CD14-positive monocyte (primary cell): ENCODE measurements around the gene PPM1G. TPM values are rescaled to one million over a fixed set of nuclear protein-coding genes. Genes with fewer than 3 reads are reported as not detected.
A peak's percentile ranks its signal among the peaks of the same experiment; 100 is the strongest.

Experiments used
- DNase-seq, 3 donors: peaks; one replicate each; pipeline ENCODE4 v3.0.0-alpha.2; 2011 to 2022
- H2AFZ ChIP-seq: 2 replicates; pipeline ENCODE4 v1.6.0; 2012; ENCODE audit warnings: mild to moderate bottlenecking, low read depth, low read length, inconsistent platforms; ENCODE audit not compliant: insufficient read depth, poor library complexity, severe bottlenecking
- H3K27ac ChIP-seq, 2 donors: 1 replicate in 1 of 2; 2 replicates in 1 of 2; pipeline ENCODE4 v1.5.1; 2012 to 2013; ENCODE audit warnings: low read length in 2 of 2, control low read depth in 1 of 2, inconsistent platforms in 1 of 2, low read depth in 1 of 2, mild to moderate bottlenecking in 1 of 2
- H3K27me3 ChIP-seq, 2 donors: one replicate each; pipeline versions ENCODE4 v1.6.0 to v1.6.1; 2011 to 2013; ENCODE audit warnings: low read length in 2 of 2; ENCODE audit not compliant: control insufficient read depth in 2 of 2, insufficient read depth in 2 of 2
- H3K36me3 ChIP-seq, 2 donors: replicated peaks in 1 of 2; 1 replicate in 1 of 2; 2 replicates in 1 of 2; pipeline versions ENCODE4 v1.5.1 to v1.6.1; 2012 to 2013; ENCODE audit warnings: low read length in 2 of 2, control low read depth in 1 of 2, inconsistent platforms in 1 of 2, mild to moderate bottlenecking in 1 of 2; ENCODE audit not compliant: insufficient read depth in 2 of 2, control insufficient read depth in 1 of 2
- H3K4me1 ChIP-seq, 2 donors: 1 replicate in 1 of 2; 2 replicates in 1 of 2; pipeline versions ENCODE4 v1.5.1 to v1.6.1; 2012 to 2013; ENCODE audit warnings: low read length in 2 of 2, control low read depth in 1 of 2, inconsistent platforms in 1 of 2, mild to moderate bottlenecking in 1 of 2, moderate library complexity in 1 of 2; ENCODE audit not compliant: insufficient read depth in 2 of 2, control insufficient read depth in 1 of 2
- H3K4me2 ChIP-seq: replicated peaks from 2 replicates; pipeline ENCODE3; 2012; ENCODE audit warnings: low read length, moderate library complexity, mild to moderate bottlenecking; ENCODE audit not compliant: poor library complexity, severe bottlenecking; ENCODE audit errors: extremely low read depth
- H3K4me3 ChIP-seq, 3 experiments: fragments of 200-600 bp in 1 of 3; sonication (generic) in 1 of 3; replicated peaks in 1 of 3; 1 replicate in 2 of 3; 2 replicates in 1 of 3; pipeline ENCODE4 v1.5.1; 2011 to 2013; ENCODE audit warnings: low read length in 3 of 3, mild to moderate bottlenecking in 3 of 3, control low read depth in 2 of 3, low read depth in 2 of 3, inconsistent platforms in 1 of 3, moderate library complexity in 1 of 3
- H3K79me2 ChIP-seq: 2 replicates; pipeline ENCODE4 v1.6.0; 2012; ENCODE audit warnings: mild to moderate bottlenecking, control low read depth, inconsistent platforms, low read length, moderate library complexity; ENCODE audit not compliant: insufficient read depth
- H3K9ac ChIP-seq: 2 replicates; pipeline ENCODE4 v1.6.0; 2017; ENCODE audit warnings: low read length, mild to moderate bottlenecking; ENCODE audit not compliant: insufficient read depth, poor library complexity, severe bottlenecking
- H3K9me3 ChIP-seq, 2 donors: replicated peaks in 1 of 2; 1 replicate in 1 of 2; 2 replicates in 1 of 2; pipeline versions ENCODE4 v1.5.1 to v1.6.1; 2012 to 2013; ENCODE audit warnings: low read length in 2 of 2, control low read depth in 1 of 2; ENCODE audit not compliant: control insufficient read depth in 1 of 2, insufficient read depth in 1 of 2
- H4K20me1 ChIP-seq: 2 replicates; pipeline ENCODE4 v1.6.0; 2012; ENCODE audit warnings: mild to moderate bottlenecking, low read length, control low read depth, moderate library complexity; ENCODE audit not compliant: insufficient read depth
- H3K27ac Mint-ChIP-seq, 7 donors: one replicate each; pipeline ENCODE4 v1.8.0; 2020; ENCODE audit warnings: mild to moderate bottlenecking in 7 of 7, mixed read lengths in 7 of 7, moderate library complexity in 6 of 7, inconsistent platforms in 2 of 7
- H3K27me3 Mint-ChIP-seq, 3 donors: one replicate each; pipeline ENCODE4 v1.8.0; 2021 to 2022; ENCODE audit warnings: low read depth in 3 of 3, mild to moderate bottlenecking in 3 of 3, mixed read lengths in 3 of 3, moderate library complexity in 3 of 3, inconsistent platforms in 1 of 3
- H3K36me3 Mint-ChIP-seq, 2 donors: one replicate each; pipeline ENCODE4 v1.8.0; 2020; ENCODE audit warnings: mixed read lengths in 2 of 2, inconsistent platforms in 1 of 2, mild to moderate bottlenecking in 1 of 2
- H3K4me1 Mint-ChIP-seq: one replicate; pipeline ENCODE4 v1.8.0; 2020; ENCODE audit warnings: mild to moderate bottlenecking, mixed read lengths
- H3K4me3 Mint-ChIP-seq, 2 donors: one replicate each; pipeline ENCODE4 v1.8.0; 2020; ENCODE audit warnings: mild to moderate bottlenecking in 2 of 2, mixed read lengths in 2 of 2, moderate library complexity in 1 of 2
- H3K9me3 Mint-ChIP-seq, 7 donors: one replicate each; pipeline ENCODE4 v1.8.0; 2020 to 2022; ENCODE audit warnings: mixed read lengths in 7 of 7, mild to moderate bottlenecking in 6 of 7, moderate library complexity in 6 of 7, inconsistent platforms in 2 of 7
- CTCF ChIP-seq: fragments of 200-600 bp; IDR thresholded peaks from one replicate; pipeline ENCODE4 v1.8.0; 2022; ENCODE audit warnings: antibody characterized with exemption, mild to moderate bottlenecking
- WGBS: methylation state at CpG from one replicate; pipeline ENCODE4 v1.1.5; 2013; ENCODE audit warnings: missing lambda C conversion rate; ENCODE audit not compliant: insufficient coverage; 5-methylcytosine and 5-hydroxymethylcytosine counted together
- intact Hi-C, 2 donors: fragments of 100-400 bp; cut with micrococcal nuclease; formaldehyde crosslinking; loops; one replicate each; pipeline versions ENCODE4 v1.15.0 to v1.15.1; 2023
- polyA minus RNA-seq: library from RNA; depleted of rRNA, polyadenylated mRNA; stranded (reverse); fragments of >200 nt; gene quantifications from 2 replicates; pipeline ENCODE4 v1.2.3, GENCODE V29; 2012
- polyA plus RNA-seq, 3 donors: library from polyadenylated mRNA; depleted of rRNA in 1 of 3; unstranded in 2 of 3; stranded (reverse) in 1 of 3; fragments of 300-500 nt in 2 of 3; fragments of >200 nt in 1 of 3; fragmentation: Illumina TruSeq in 2 of 3; gene quantifications; 1 replicate in 2 of 3; 2 replicates in 1 of 3; pipeline ENCODE4 v1.2.3, GENCODE V29; 2012 to 2021
- total RNA-seq, 12 experiments: library from RNA in 1 of 12; stranded (reverse) in 1 of 12; fragments of 120-200 nt in 1 of 12; gene quantifications; one replicate each; pipeline ENCODE4 v1.2.4 and lab custom pipeline; 2013 to 2026; ENCODE audit warnings: mixed read lengths in 6 of 12, inconsistent platforms in 1 of 12

PPM1G gene, protein sequence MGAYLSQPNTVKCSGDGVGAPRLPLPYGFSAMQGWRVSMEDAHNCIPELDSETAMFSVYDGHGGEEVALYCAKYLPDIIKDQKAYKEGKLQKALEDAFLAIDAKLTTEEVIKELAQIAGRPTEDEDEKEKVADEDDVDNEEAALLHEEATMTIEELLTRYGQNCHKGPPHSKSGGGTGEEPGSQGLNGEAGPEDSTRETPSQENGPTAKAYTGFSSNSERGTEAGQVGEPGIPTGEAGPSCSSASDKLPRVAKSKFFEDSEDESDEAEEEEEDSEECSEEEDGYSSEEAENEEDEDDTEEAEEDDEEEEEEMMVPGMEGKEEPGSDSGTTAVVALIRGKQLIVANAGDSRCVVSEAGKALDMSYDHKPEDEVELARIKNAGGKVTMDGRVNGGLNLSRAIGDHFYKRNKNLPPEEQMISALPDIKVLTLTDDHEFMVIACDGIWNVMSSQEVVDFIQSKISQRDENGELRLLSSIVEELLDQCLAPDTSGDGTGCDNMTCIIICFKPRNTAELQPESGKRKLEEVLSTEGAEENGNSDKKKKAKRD
- 56.9 TPM for total RNA-seq (2013)
- polyA plus RNA-seq = 10 to 100 TPM; 31.9 to 54.3 (median 47.3) TPM
- polyA minus RNA-seq = 32.8 and 55.8 TPM in 2 replicates
- total RNA-seq (lab: John Stamatoyannopoulos, UW) = 17.3 to 47.0 (median 39.3) reads per million in 11 experiments

- H4K20me1 ChIP-seq = peaks cover 26% of the 10 kb centered on the region
- H3K4me1 Mint-ChIP-seq = peaks cover 29% of the 10 kb centered on the region
- H3K36me3 ChIP-seq = peaks cover 3 to 20% of the 10 kb centered on the region in 2 donors
- H3K4me3 ChIP-seq = peak within 1 kb of the TSS; percentile 91 to 96 (median 96)
- H3K27ac Mint-ChIP-seq = peak within 1 kb of the TSS; percentile 81 to 94 (median 89)
- peaks cover 2 to 9% (median 3%) of the 10 kb centered on the region in 3 donors for H3K27me3 Mint-ChIP-seq
- TF ChIP-seq CTCF = no peak
- DNase-seq = peak; percentile 92 to 94 (median 93)
- intact Hi-C loops = loop anchor here (1.0 to 5.0 kb wide), 2 partner anchors 19 to 37 kb away; partner anchors contain the start of genes EIF2B4 (in 2 of the 2), SNX17 (in 2 of the 2) and NRBP1 (in 1 of the 2)
- H3K27me3 ChIP-seq = no peaks in the 10 kb centered on the region
- under 1% methylated on average over 79 of the region's 82 CpGs for WGBS
- peak within 1 kb of the TSS; percentile 74 to 85 for H3K27ac ChIP-seq
- peak within 1 kb of the TSS; percentile 89 for H3K9ac ChIP-seq
- H2AFZ ChIP-seq = peak within 1 kb of the TSS; percentile 91
- peak within 1 kb of the TSS; percentile 88 to 92 for H3K4me3 Mint-ChIP-seq
- peaks cover 5 to 13% of the 10 kb centered on the region in 2 donors for H3K36me3 Mint-ChIP-seq
- H3K79me2 ChIP-seq = peaks cover 49% of the 10 kb centered on the region
- peaks cover 21% of the 10 kb centered on the region in 2 donors for H3K4me1 ChIP-seq
- H3K9me3 ChIP-seq = no peaks in the 10 kb centered on the region
- peak within 1 kb of the TSS; percentile 94 for H3K4me2 ChIP-seq
- H3K9me3 Mint-ChIP-seq = peaks cover 0 to 9% (median 7%) of the 10 kb centered on the region in 7 donors
These were observed at the start of gene PPM1G for GRCh38 chr2:27409321-27410073. PPM1G (minus strand) TSS chr2:27409591; CDS start chr2:27409422, 169 bp downstream.

GRCh38 chr2:27453968-27454367 is 44.6 kb upstream of the PPM1G start:
- WGBS = 93% methylated on average over 3 of the region's 7 CpGs
- no peak for DNase-seq
- no peak for TF ChIP-seq CTCF
- no peak overlapping the region for H3K27ac ChIP-seq
- H3K9me3 Mint-ChIP-seq = peaks cover 0 to 1% (median 0%) of the 10 kb centered on the region in 7 donors
- H3K27ac Mint-ChIP-seq = peak overlapping the region in 2 of 7 donors; percentile 21 to 32
- H3K4me1 ChIP-seq = no peaks in the 10 kb centered on the region
- H4K20me1 ChIP-seq = no peaks in the 10 kb centered on the region
- H3K79me2 ChIP-seq = no peaks in the 10 kb centered on the region
- no peak overlapping the region for H2AFZ ChIP-seq
- no peak overlapping the region for H3K4me3 ChIP-seq
- H3K4me3 Mint-ChIP-seq = no peak overlapping the region
- intact Hi-C loops = no loop called here
- no peaks in the 10 kb centered on the region for H3K27me3 ChIP-seq
- peaks cover 0 to 2% (median 0%) of the 10 kb centered on the region in 3 donors for H3K27me3 Mint-ChIP-seq
- H3K36me3 ChIP-seq = peaks cover 10 to 51% of the 10 kb centered on the region in 2 donors
- no peaks in the 10 kb centered on the region for H3K9me3 ChIP-seq
- no peak overlapping the region for H3K9ac ChIP-seq
- no peak overlapping the region for H3K4me2 ChIP-seq
- peaks cover 32 to 42% of the 10 kb centered on the region in 2 donors for H3K36me3 Mint-ChIP-seq
- no peaks in the 10 kb centered on the region for H3K4me1 Mint-ChIP-seq
